Activated CD8-positive, alpha-beta T cell treated with anti-CD3 and anti-CD28 coated beads for 36 hours (primary cell): ENCODE measurements around the gene TATDN2. TPM values are rescaled to one million over a fixed set of nuclear protein-coding genes. Genes with fewer than 3 reads are reported as not detected.

Experiments
- ATAC-seq: fragments of 200-7000 bp; cut with Tn5 transposase; one replicate; pipeline ENCODE4 v1.10.0; 2021; ENCODE audit warnings: mild to moderate bottlenecking, moderate library complexity
- CTCF ChIA-PET: fragments of 350-600 bp; sonication (Branson Sonifier 250); formaldehyde crosslinking; loops from one replicate; lab custom pipeline; 2021; ENCODE audit warnings: antibody characterized with exemption; lab: Charles Lee
- POLR2A ChIA-PET: fragments of 350-600 bp; sonication (Branson Sonifier 250); formaldehyde crosslinking; loops from one replicate; lab custom pipeline; 2021; ENCODE audit warnings: antibody characterized with exemption; lab: Charles Lee
- DNase-seq: peaks from one replicate; pipeline ENCODE4 v3.0.0-alpha.2; 2020
- H3K27ac Mint-ChIP-seq: one replicate; pipeline ENCODE4 v1.8.0; 2021; ENCODE audit warnings: mild to moderate bottlenecking, mixed read lengths
- H3K27me3 Mint-ChIP-seq: one replicate; pipeline ENCODE4 v1.8.0; 2021; ENCODE audit warnings: mixed read lengths
- H3K36me3 Mint-ChIP-seq: one replicate; pipeline ENCODE4 v1.8.0; 2021; ENCODE audit warnings: low read depth, mixed read lengths
- H3K4me1 Mint-ChIP-seq: one replicate; pipeline ENCODE4 v1.8.0; 2021; ENCODE audit warnings: low read depth, mixed read lengths
- H3K4me3 Mint-ChIP-seq: one replicate; pipeline ENCODE4 v1.8.0; 2021; ENCODE audit warnings: mild to moderate bottlenecking, moderate library complexity, mixed read lengths
- H3K9me3 Mint-ChIP-seq: one replicate; pipeline ENCODE4 v1.8.0; 2021; ENCODE audit warnings: mixed read lengths
- CTCF ChIP-seq: fragments of 200-600 bp; IDR thresholded peaks from one replicate; pipeline ENCODE4 v1.8.0; 2022; ENCODE audit warnings: antibody characterized with exemption, mild to moderate bottlenecking
- intact Hi-C: fragments of 100-400 bp; cut with micrococcal nuclease; formaldehyde crosslinking; loops from one replicate; pipeline ENCODE4 v1.10.0; 2022
- total RNA-seq, 2 experiments: library from RNA; stranded (reverse); gene quantifications; one replicate each; pipeline ENCODE4 v1.2.3, GENCODE V29; 2021

Gene TATDN2
- total RNA-seq, 2 experiments from 2014 or later: 37.1 to 38.5 TPM

DNA sequence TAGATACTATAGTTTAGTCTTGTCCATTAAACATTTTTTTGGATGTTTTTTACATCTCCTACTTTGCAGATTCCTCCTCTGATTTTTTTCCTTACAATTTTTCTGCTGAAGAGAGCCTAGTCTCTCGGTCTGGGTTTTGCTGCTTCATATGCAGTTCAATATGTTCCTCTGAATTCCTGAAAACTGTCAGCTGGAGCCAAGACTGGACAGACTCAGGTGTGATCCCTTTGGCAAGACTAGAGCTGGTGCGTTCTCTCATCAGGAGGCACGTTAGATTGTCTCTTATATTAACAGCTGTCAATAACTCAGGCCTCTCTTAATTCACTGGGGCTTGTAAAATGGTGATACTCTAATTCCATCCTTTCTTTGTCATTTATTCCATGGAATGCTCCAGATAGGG is 57.9 kb downstream of the TATDN2 start:
- Mint-ChIP-seq H3K27ac (peak overlapping the region; percentile 14), H3K27me3 (no peaks in the 10 kb centered on the region), H3K4me3 (no peak overlapping the region), H3K4me1 (peaks cover 6% of the 10 kb centered on the region), H3K9me3 (no peaks in the 10 kb centered on the region), H3K36me3 (peaks cover 60% of the 10 kb centered on the region)
- no peak for DNase-seq
- no peak for ATAC-seq
- CTCF ChIA-PET: no interaction called here
- intact Hi-C loops: no loop called here
- TF ChIP-seq CTCF: no peak
- POLR2A ChIA-PET: interaction anchor here (1.1 to 2.7 kb wide), 2 partner anchors 14 to 78 kb away, joined by 4 to 10 read pairs; partner anchors contain the start of gene SEC13

GRCh38 chr3:10308678-10309077 is 60.4 kb downstream of the TATDN2 start:
- ChIA-PET POLR2A (interaction anchor here (1.0 to 1.4 kb wide), 2 partner anchors 12 to 202 kb away, joined by 3 to 4 read pairs; partner anchors contain the start of gene SEC13), CTCF (no interaction called here)
- intact Hi-C loops: no loop called here
- Mint-ChIP-seq H3K4me3 (no peak overlapping the region), H3K27me3 (no peaks in the 10 kb centered on the region), H3K9me3 (no peaks in the 10 kb centered on the region), H3K27ac (no peak overlapping the region), H3K4me1 (peaks cover 6% of the 10 kb centered on the region), H3K36me3 (peaks cover 62% of the 10 kb centered on the region)
- no peak for TF ChIP-seq CTCF
- DNase-seq (no peak), ATAC-seq (no peak)

- Mint-ChIP-seq H3K27ac (peak overlapping the region; percentile 17), H3K4me1 (peaks cover 6% of the 10 kb centered on the region), H3K4me3 (no peak overlapping the region), H3K36me3 (peaks cover 57% of the 10 kb centered on the region), H3K9me3 (no peaks in the 10 kb centered on the region), H3K27me3 (no peaks in the 10 kb centered on the region)
- POLR2A ChIA-PET: interaction anchor here (0.8 kb wide), 1 partner anchor 11 kb away, joined by 3 read pairs; the partner anchor contains the start of gene SEC13
- DNase-seq (no peak), ATAC-seq (no peak)
- no peak for TF ChIP-seq CTCF
- CTCF ChIA-PET: no interaction called here
- intact Hi-C loops: no loop called here
Observed at GRCh38 chr3:10309736-10310135, 61.5 kb downstream of the TATDN2 start.

DNA sequence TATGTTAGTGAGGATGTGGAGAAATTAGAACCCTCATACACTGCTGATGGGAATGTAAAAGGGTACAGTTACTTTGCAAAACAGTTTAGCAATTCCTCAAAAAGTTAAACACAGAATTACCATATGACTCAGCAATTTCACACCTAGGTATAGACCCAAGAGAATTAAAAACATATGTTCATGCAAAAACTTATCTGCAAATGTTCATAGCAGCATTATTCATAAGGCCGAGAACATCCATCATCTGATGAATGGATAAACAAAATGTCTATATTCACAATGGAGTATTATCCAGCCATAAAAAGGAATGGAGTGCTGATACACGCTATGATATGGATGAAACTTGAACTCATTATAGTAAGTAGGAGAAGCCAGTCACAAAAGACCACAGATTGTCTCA is 62.3 kb downstream of the TATDN2 start:
- intact Hi-C loops: no loop called here

More for the DNA sequence above, 62.3 kb downstream of the TATDN2 start:
- DNase-seq: no peak
- ChIA-PET POLR2A (no interaction called here), CTCF (no interaction called here)
- Mint-ChIP-seq H3K36me3 (peaks cover 50% of the 10 kb centered on the region), H3K27me3 (no peaks in the 10 kb centered on the region), H3K4me3 (no peak overlapping the region), H3K27ac (peak overlapping the region; percentile 62), H3K9me3 (no peaks in the 10 kb centered on the region), H3K4me1 (peaks cover 6% of the 10 kb centered on the region)
- no peak for ATAC-seq
- no peak for TF ChIP-seq CTCF
